Umbilical cord (tissue), 2 donors: ENCODE data around the gene PDE2A. TPM values are rescaled to one million over a fixed set of nuclear protein-coding genes. Genes with fewer than 3 reads are reported as not detected.

Experiments used
- DNase-seq: peaks from one replicate; pipeline ENCODE4 v3.0.0-alpha.2; 2015; ENCODE audit warnings: low spot score
- total RNA-seq: library from RNA; depleted of rRNA; stranded (reverse); fragments of >200 nt; gene quantifications from one replicate; pipeline ENCODE4 v1.2.3, GENCODE V29; 2014; ENCODE audit warnings: low replicate concordance; ENCODE audit not compliant: insufficient read depth

PDE2A gene
- total RNA-seq, 1 donor from 2014 or later: 13.5 TPM

GRCh38 chr11:72658989-72659640 is 15.1 kb downstream of the PDE2A start:
- DNase-seq: no peak

- no peak for DNase-seq
Measured at GRCh38 chr11:72657411-72658100, 16.7 kb downstream of the PDE2A start.

- DNase-seq: no peak
Measured at GRCh38 chr11:72655896-72656464, 18.2 kb downstream of the PDE2A start.

- no peak for DNase-seq
Measured at GRCh38 chr11:72655014-72655413, 19.2 kb downstream of the PDE2A start.

GRCh38 chr11:72653649-72654048 is 20.6 kb downstream of the PDE2A start:
- DNase-seq: no peak

- DNase-seq: no peak
Measured at GRCh38 chr11:72652873-72653630, 21.2 kb downstream of the PDE2A start.

GRCh38 chr11:72652133-72652532 is 22.1 kb downstream of the PDE2A start:
- DNase-seq: no peak

GRCh38 chr11:72649215-72649976 is 24.8 kb downstream of the PDE2A start:
- no peak for DNase-seq

- no peak for DNase-seq
Measured at GRCh38 chr11:72648384-72649136, 25.7 kb downstream of the PDE2A start.

- no peak for DNase-seq
Measured at GRCh38 chr11:72647882-72648281, 26.3 kb downstream of the PDE2A start.

GRCh38 chr11:72646472-72646871 is 27.8 kb downstream of the PDE2A start:
- no peak for DNase-seq

GRCh38 chr11:72646024-72646423 is 28.2 kb downstream of the PDE2A start:
- no peak for DNase-seq

GRCh38 chr11:72643547-72643946 is 30.7 kb downstream of the PDE2A start:
- no peak for DNase-seq

GRCh38 chr11:72642884-72643522 is 31.2 kb downstream of the PDE2A start:
- peak; percentile 45 for DNase-seq

GRCh38 chr11:72642043-72642883 is 32.0 kb downstream of the PDE2A start:
- no peak for DNase-seq

- no peak for DNase-seq
Measured at GRCh38 chr11:72641522-72642042, 32.6 kb downstream of the PDE2A start.

- no peak for DNase-seq
Measured at GRCh38 chr11:72639502-72640375, 34.5 kb downstream of the PDE2A start.

GRCh38 chr11:72637926-72638325 is 36.3 kb downstream of the PDE2A start:
- DNase-seq: no peak
